D341Med (cell line): ENCODE results near the gene ALOX12B.
"Not testable (repeated sequence)": the region's sequence is repeated elsewhere in the genome, so short reads cannot be mapped to it uniquely, and the experiment has no call there.

Experiments used
- DNase-seq: peaks from one replicate; pipeline ENCODE4 v3.0.0; 2012; ENCODE audit warnings: low spot score

ALOX12B gene

DNA sequence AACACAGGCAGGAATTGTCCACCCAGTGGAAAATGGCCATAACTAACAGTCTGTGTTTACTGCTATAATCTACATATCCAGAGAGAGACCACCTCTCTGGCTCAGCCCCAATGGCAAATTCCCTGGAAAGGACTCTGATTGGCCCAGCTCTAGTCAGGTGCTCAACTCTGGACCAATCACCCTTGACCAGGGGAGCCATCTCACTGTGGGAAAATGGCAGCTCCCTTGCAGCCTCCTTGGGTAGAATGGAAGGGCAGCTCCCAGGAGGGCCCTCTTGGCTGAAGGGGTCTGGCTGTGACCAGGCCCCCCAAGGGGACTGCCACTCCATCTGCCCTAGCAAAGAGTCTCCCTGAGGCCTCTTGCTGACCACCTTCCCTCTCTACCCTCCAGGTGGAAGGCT lies 45.5 kb downstream of the ALOX12B start:
- DNase-seq, result no peak

DNA sequence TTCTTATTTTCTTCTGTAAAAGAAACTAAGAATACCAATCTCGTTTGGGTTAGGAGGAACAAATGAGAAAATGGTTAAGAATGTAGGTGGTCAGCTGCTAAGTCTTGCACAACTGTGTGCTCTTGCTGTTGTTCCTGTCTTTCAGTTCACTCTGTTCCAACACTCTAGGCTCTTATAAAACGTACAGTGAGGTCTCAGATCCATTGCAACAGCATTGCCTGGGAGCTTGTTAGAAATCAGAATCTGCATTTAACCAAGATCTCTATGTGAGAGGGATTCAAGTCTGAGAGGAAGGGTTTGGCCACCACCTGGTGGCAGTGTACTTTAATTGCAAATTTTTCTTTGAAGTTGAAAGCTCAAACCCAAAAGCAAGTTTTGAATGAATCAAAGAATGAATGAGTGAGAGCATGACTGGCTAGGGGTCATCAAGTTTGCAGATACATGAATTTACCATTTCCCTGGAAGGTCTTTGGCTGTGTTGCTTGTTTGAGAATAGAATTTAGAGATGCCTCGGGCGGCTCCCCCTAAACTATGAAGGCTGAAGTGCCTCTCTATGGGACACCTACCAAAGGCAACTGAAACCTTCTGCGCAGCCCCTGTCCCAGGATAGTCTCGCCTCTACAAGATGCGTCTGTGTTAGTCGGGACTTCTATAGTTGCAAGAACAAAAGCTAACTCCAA lies 46.1 kb downstream of the ALOX12B start:
- peak; percentile 54 for DNase-seq

DNA sequence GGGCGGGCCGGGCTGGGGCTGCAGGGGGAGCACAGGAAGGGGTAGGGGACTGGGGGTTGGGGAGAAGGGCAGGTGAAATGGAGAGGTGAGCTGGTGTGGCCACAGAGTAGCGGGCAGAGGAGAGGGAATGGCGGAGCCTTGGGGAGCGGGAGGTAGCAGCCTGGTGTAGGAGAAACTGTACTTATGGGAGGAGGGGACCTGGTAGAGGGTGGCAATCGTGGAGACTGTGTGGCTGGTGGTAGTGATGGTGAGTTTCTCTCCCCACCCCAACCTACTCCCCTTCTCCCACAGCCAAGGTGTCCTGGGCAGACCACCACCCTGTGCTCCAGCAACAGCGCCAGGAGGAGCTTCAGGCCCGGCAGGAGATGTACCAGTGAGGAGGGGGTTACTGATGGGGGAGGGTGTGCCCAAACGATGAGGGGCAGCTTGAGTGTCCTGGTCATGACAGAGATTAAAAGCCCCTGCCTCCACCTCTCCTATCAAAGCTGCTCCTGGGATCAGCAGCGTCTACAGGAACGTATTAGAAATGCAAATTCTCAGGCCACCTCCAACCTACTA lies 47.8 kb downstream of the ALOX12B start:
- no peak for DNase-seq

DNA sequence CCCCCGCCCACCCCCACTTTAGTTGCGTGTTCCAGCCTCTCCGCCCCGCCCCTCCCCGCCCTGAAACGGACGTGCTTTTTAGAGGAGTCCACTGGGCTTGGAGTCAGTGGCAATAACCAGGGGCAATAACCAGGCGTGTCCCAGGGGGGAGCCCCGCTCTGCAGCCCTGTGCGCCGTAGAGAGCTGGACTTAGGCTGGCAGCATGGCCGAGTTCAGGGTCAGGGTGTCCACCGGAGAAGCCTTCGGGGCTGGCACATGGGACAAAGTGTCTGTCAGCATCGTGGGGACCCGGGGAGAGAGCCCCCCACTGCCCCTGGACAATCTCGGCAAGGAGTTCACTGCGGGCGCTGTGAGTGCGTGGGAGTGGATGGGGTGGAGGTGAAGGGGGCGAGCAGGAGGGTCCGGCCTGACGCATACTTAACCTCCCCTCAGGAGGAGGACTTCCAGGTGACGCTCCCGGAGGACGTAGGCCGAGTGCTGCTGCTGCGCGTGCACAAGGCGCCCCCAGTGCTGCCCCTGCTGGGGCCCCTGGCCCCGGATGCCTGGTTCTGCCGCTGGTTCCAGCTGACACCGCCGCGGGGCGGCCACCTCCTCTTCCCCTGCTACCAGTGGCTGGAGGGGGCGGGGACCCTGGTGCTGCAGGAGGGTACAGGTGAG lies 48.4 kb downstream of the ALOX12B start, which contains the start of gene ALOX15B:
Gene ALOX15B, plus strand, starts transcription at position 106 of the 657 bp plus-strand sequence. Its CDS starts 97 bp downstream, at position 203.
- no peak for DNase-seq

DNA sequence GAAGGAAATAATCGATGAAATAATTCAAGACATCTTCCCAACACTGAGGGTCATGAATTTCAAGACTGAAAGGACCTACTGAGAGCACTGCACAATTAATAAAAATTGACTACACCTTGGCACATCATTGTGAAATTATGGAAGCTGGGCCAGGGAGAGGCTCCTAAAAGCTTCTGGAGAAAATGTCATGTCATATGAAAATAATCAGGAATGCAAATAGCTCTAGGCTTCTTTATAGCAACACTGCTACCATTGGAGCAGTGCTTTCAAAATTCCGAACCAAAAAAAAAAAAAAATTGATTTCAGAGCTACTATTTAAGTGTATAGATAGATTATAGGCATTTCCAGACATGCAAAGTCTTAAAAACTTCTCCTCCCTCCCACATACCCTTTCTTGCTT lies 55.1 kb downstream of the ALOX12B start:
- DNase-seq, result no peak

DNA sequence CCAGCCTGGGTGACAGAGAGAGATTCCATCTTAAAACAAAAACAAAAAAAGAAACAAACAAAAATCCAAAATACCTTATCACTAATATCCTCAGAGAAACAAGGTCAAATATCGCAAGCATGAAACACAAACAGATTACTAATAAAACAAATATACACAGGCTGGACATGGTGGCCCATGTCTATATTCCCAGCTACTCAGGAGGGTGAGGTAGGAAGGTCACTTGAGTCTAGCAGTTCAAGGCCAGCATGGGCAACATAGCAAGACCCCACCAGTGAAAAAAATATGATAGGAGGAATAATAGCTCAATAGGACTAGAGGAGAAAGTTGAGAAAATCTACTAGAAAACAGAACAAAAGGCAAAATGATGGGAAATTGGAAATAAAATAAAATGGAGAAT lies 55.6 kb downstream of the ALOX12B start:
- DNase-seq, result no peak

DNA sequence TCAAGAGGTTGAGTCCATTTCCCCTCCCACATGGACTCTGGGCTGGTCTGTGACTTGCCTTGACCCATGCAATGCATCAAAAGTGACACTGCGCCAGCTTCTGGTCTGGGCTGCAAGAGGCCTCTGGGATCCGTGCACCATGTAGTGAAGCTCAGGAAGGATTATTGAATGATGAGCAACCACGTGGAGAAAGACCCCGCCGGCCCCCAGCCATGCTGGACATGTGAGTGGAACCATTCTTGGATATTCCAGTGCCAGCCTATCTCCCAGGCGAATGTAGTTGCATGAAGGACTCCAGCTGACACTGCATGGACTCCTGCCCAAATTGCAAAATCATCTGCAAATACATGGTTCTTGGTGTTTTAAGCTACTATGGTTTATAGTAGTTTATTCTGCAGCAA lies 56.3 kb downstream of the ALOX12B start:
- no peak for DNase-seq

DNA sequence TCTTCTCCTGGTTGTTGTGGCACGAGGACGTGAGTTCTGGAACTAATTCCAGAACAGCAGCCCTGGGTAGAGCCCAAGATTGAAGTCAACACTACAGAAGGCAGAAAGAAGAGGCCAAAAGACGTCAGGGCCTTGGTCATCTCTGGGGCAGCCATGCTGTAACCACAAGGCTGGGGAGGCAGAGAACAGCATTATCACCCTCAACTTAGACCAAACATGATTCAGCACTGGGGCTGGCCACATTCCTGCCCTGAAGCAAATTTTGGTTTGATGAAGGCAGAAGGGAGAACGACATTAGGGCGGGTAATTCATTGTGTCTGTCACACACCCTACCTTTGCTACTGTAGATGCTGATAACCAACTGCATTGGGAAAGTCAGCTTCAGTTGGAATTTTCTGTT lies 58.4 kb downstream of the ALOX12B start:
- no peak for DNase-seq

DNA sequence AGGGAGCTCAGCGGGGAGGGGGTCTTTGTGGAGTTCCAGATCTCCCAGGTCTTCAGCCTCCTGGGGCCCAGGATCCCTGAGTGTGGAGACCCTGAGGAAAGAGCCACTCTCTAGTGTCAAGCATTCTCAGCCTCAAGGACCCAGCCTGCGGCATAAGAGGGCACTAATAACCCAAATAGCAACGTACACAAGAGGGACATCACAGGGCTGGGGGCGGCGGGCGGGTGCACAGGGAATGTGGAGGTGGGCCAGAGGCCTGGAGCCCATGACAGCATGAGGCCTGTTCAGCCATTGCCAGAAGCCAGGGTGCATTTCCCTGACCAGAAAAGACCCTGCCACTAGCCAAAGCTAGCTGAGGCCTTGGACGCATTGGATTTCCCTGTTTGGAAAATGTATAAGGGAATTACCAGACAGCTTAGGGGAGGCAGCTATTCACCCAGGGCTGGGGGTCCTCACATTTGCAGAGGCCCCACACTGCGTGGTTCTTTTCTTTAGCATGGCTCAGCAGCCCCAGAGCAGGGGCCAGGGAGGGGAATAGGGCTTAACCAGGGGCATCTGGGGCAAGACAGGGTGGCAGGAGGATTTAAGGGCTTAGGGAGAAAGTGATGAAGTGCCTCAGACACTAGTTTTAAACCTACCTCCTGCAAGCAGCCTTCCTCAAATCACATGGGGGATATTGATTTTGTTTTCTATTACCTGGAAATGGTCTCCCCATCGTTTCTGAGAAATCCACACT lies 62.2 kb downstream of the ALOX12B start:
- DNase-seq, result no peak

DNA sequence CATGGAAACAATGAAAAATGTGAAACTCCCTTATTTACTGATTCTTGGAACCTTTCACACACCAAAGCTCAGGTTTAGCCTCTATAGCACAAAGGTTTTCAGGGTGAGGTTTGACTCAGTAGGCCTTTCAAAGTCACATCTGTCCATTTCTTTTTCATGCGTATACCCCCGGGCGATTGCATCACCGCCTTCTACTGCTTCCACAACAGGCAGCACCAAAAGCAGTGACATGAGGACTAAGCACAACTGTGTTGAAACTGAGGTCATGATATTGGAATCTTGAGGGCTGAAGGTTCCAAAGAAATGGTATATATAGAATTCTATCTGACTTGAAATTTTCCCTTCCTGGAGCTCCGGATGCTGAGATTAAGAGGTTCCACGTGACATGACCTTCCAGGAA lies 63.4 kb downstream of the ALOX12B start:
- DNase-seq, result not testable (repeated sequence)
